ENCODE results near the gene SVIL.
"Not testable (repeated sequence)": the region's sequence is repeated elsewhere in the genome, so short reads cannot be mapped to it uniquely, and the experiment has no call there.

SVIL gene

DNA sequence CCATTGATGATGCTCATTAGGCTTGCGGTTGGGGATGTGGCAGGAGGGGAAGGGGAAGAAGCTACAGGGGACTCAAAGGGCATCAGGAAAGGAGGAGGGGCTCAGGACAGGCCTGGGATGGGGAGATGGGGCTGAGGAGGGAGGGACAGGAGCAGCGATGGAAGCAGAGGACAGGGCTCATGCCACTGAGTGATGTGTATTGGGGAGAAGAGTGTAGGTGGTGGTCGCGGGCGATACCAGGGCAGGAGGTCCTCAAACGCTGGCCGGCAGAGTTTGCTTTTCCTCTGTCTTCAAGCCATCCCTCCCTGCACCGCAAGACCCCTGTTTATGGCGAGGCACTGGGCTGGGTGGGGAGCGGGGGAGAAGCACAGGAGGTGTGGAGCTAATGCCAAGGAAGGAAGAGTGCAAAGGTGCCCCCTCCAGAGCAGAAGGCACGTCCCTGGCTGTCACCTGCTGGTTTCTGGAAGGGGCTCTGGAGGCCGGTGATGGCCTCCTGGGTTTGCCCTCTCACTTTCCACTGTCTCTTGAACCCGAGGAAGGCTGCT is 134.7 kb downstream of the SVIL start:
- no peak for TF ChIP-seq CTCF (IDR thresholded peaks at IDR 0.05; ENCODE audit: low read depth, low read length)
- H3K4me3 ChIP-seq (ENCODE audit: low read depth, low read length), result no peak overlapping the region

GRCh38 chr10:29496341-29497162 is 138.2 kb downstream of the SVIL start:
- no peak overlapping the region for H3K4me3 ChIP-seq (ENCODE audit: low read depth, low read length)
- peak; percentile 98 for TF ChIP-seq CTCF (IDR thresholded peaks at IDR 0.05; ENCODE audit: low read depth, low read length)

DNA sequence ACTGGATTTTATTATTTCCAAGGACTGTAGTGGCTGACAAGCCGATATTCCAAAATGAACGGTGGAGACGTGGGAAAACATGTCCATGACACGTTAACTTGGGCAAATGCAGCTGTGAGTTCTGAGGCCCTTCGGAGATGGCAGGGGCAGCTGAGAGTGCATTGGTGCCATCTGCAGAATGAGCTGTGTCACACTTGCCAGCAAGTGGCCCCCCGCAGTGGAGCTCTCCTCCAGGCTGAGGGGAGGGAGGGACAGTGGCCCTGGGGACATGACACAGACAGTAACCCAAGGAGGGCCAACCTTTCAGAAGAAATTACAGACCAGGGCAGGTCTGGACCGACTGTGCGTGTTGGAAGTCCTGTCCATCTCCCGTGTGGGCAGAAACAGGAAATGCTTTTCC is 139.4 kb downstream of the SVIL start:
- no peak overlapping the region for H3K4me3 ChIP-seq (ENCODE audit: low read depth, low read length)
- TF ChIP-seq CTCF (IDR thresholded peaks at IDR 0.05; ENCODE audit: low read depth, low read length), result no peak

DNA sequence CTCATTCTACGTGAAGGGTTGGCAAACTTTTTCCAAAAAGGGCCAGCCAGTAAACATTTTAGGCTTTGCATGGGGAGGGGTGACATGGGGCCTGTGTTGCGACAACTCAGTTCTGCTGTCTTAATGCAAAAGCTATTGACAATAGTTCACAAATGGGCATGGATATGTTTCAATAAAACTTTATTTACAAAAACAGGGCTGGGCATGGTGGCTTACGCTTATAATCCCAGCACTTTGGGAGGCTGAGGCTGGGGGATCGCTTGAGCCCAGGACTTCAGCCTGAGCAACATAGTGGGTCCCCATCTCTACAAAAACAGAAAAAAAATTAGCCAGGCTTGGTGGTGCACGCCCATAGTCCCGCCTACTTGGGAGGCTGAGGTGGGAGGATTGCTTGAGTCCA is 141.1 kb downstream of the SVIL start:
- H3K4me3 ChIP-seq (ENCODE audit: low read depth, low read length), result no peak overlapping the region
- TF ChIP-seq CTCF (IDR thresholded peaks at IDR 0.05; ENCODE audit: low read depth, low read length), result no peak

GRCh38 chr10:29492774-29493173 is 142.0 kb downstream of the SVIL start:
- TF ChIP-seq CTCF (IDR thresholded peaks at IDR 0.05; ENCODE audit: low read depth, low read length), result no peak

GRCh38 chr10:29491918-29492317 is 142.9 kb downstream of the SVIL start:
- H3K4me3 ChIP-seq (ENCODE audit: low read depth, low read length), result no peak overlapping the region
- no peak for TF ChIP-seq CTCF (IDR thresholded peaks at IDR 0.05; ENCODE audit: low read depth, low read length)

More at GRCh38 chr10:29492774-29493173, 142.0 kb downstream of the SVIL start:
- no peak overlapping the region for H3K4me3 ChIP-seq (ENCODE audit: low read depth, low read length)

GRCh38 chr10:29490781-29491280 is 143.9 kb downstream of the SVIL start:
- not testable (repeated sequence) for H3K4me3 ChIP-seq (ENCODE audit: low read depth, low read length)

- H3K4me3 ChIP-seq (ENCODE audit: low read depth, low read length), result not testable (repeated sequence)
Observed at GRCh38 chr10:29488471-29488870, 146.3 kb downstream of the SVIL start.

DNA sequence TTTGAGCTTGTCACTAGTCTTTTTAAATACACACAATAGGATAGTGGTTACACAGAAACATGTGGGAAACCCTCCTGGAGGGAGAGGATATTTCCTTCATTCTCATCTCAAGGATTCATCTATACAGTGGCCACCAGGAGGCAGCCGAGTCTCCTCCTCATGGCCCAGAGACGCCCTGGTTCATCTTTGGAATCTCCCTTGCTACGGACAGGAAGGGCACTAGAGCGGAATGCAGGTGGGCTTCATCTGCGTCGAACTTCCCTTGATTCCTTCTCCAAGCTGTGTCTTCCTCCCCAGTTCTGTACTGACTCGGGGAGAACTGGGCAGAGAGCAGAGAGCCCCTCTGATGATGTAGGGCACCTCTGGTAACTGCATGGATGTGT is 146.9 kb downstream of the SVIL start:
- H3K4me3 ChIP-seq (ENCODE audit: low read depth, low read length), result not testable (repeated sequence)

GRCh38 chr10:29487032-29487883 is 147.5 kb downstream of the SVIL start:
- not testable (repeated sequence) for H3K4me3 ChIP-seq (ENCODE audit: low read depth, low read length)

Data from WI38 (cell line).